ENCODE results near the gene DNAJC24.

GRCh38 chr11:31412946-31413345, 43.3 kb downstream of the DNAJC24 start:
- no peak for TF ChIP-seq POLR2AphosphoS5 (IDR thresholded peaks at IDR 0.05; ENCODE audit: insufficient read depth in 1 of 2, low read depth in 1 of 2)
- TF ChIP-seq POLR2A (IDR thresholded peaks at IDR 0.05) = no peak
